IMR-90 (cell line): Measurements from ENCODE around the gene ABCC3. TPM values are rescaled to one million over a fixed set of nuclear protein-coding genes. Genes with fewer than 3 reads are reported as not detected.
A peak's percentile ranks its signal among the peaks of the same experiment; 100 is the strongest.

Experiments used
- ATAC-seq: fragments of 200-7000 bp; cut with Tn5 transposase; 2 replicates; pipeline ENCODE4 v1.9.1; 2020; ENCODE audit warnings: low read depth, mild to moderate bottlenecking, moderate library complexity
- BruUV-seq: library from RNA; stranded (reverse); fragments of 400-500 nt; replicated peaks from 2 replicates; lab custom pipeline; 2021; lab: Mats Ljungman, UMichigan
- CTCF ChIA-PET: fragments of 300-600 bp; formaldehyde crosslinking; extraction: SDS; loops from one replicate; lab custom pipeline; 2021; ENCODE audit warnings: antibody characterized with exemption; lab: Yijun Ruan, JAX
- POLR2A ChIA-PET: fragments of 300-600 bp; sonication (Branson Sonifier 250); formaldehyde crosslinking; loops from one replicate; lab custom pipeline; 2022; ENCODE audit warnings: antibody characterized with exemption; ENCODE audit not compliant: unreplicated experiment; lab: Charles Lee
- DNase-seq: peaks from one replicate; pipeline ENCODE4 v3.0.0; 2013
- H2AFZ ChIP-seq: replicated peaks from 2 replicates; pipeline ENCODE3; 2013; ENCODE audit warnings: low read length, mild to moderate bottlenecking; ENCODE audit not compliant: poor library complexity
- H2AK5ac ChIP-seq: 2 replicates; pipeline ENCODE4 v1.6.1; 2013; ENCODE audit warnings: low read depth, low read length, inconsistent platforms
- H2AK9ac ChIP-seq: replicated peaks from 2 replicates; pipeline ENCODE3; 2013; ENCODE audit warnings: mild to moderate bottlenecking, low read depth, low read length, moderate library complexity; ENCODE audit not compliant: poor library complexity
- H2BK120ac ChIP-seq: 2 replicates; pipeline ENCODE4 v1.6.1; 2013; ENCODE audit warnings: low read depth, low read length, inconsistent platforms
- H2BK15ac ChIP-seq: 3 replicates; pipeline ENCODE4 v1.6.1; 2013; ENCODE audit warnings: low read depth, low read length, inconsistent platforms
- H2BK20ac ChIP-seq: 2 replicates; pipeline ENCODE4 v1.6.1; 2013; ENCODE audit warnings: low read depth, mild to moderate bottlenecking, inconsistent platforms, low read length, moderate library complexity
- H2BK5ac ChIP-seq: 2 replicates; pipeline ENCODE4 v1.6.1; 2013; ENCODE audit warnings: mild to moderate bottlenecking, low read depth, low read length, inconsistent platforms; ENCODE audit not compliant: poor library complexity, severe bottlenecking
- H3K14ac ChIP-seq: replicated peaks from 2 replicates; pipeline ENCODE4 v1.6.1; 2013; ENCODE audit warnings: low read depth, low read length, inconsistent platforms
- H3K18ac ChIP-seq: 2 replicates; pipeline ENCODE4 v1.6.1; 2013; ENCODE audit warnings: low read depth, low read length, control low read depth
- H3K23ac ChIP-seq: 2 replicates; pipeline ENCODE4 v1.6.1; 2013; ENCODE audit warnings: low read depth, low read length, inconsistent platforms
- H3K27ac ChIP-seq: 2 replicates; pipeline ENCODE4 v1.5.1; 2013; ENCODE audit warnings: mild to moderate bottlenecking, control low read depth, low read length; ENCODE audit not compliant: insufficient read depth
- H3K27me3 ChIP-seq: 2 replicates; pipeline ENCODE4 v1.6.1; 2013; ENCODE audit warnings: low read length; ENCODE audit not compliant: control insufficient read depth, insufficient read depth
- H3K36me3 ChIP-seq: 2 replicates; pipeline ENCODE4 v1.6.1; 2013; ENCODE audit warnings: low read length, mixed read lengths; ENCODE audit not compliant: control insufficient read depth, insufficient read depth
- H3K4ac ChIP-seq: 2 replicates; pipeline ENCODE4 v1.6.1; 2013; ENCODE audit warnings: low read depth, low read length, inconsistent platforms
- H3K4me1 ChIP-seq: 2 replicates; pipeline ENCODE4 v1.6.1; 2013; ENCODE audit warnings: low read length, mixed read lengths; ENCODE audit not compliant: control insufficient read depth, insufficient read depth
- H3K4me2 ChIP-seq: 2 replicates; pipeline ENCODE4 v1.6.1; 2013; ENCODE audit warnings: low read depth, mild to moderate bottlenecking, control low read depth, low read length, moderate library complexity
- H3K4me3 ChIP-seq: 2 replicates; pipeline ENCODE4 v1.5.1; 2013; ENCODE audit warnings: low read depth, mild to moderate bottlenecking, control low read depth, low read length, moderate library complexity; ENCODE audit not compliant: insufficient read depth
- H3K56ac ChIP-seq: 2 replicates; pipeline ENCODE4 v1.6.1; 2013; ENCODE audit warnings: low read length, inconsistent platforms; ENCODE audit not compliant: insufficient read depth; ENCODE audit errors: extremely low read depth
- H3K79me1 ChIP-seq, 2 experiments: 2 replicates each; pipeline ENCODE4 v1.6.1; 2013; ENCODE audit warnings: low read length in 2 of 2, inconsistent platforms in 1 of 2, low read depth in 1 of 2
- H3K9ac ChIP-seq: 2 replicates; pipeline ENCODE4 v1.6.1; 2013; ENCODE audit warnings: low read depth, low read length, control low read depth
- H3K9me1 ChIP-seq: 2 replicates; pipeline ENCODE4 v1.6.1; 2013; ENCODE audit warnings: low read length, inconsistent platforms; ENCODE audit not compliant: insufficient read depth
- H3K9me3 ChIP-seq: 2 replicates; pipeline ENCODE4 v1.6.1; 2013; ENCODE audit warnings: low read length; ENCODE audit not compliant: control insufficient read depth, insufficient read depth
- H4K20me1 ChIP-seq: 2 replicates; pipeline ENCODE4 v1.6.1; 2013; ENCODE audit warnings: low read length, inconsistent platforms; ENCODE audit not compliant: insufficient read depth
- H4K5ac ChIP-seq: 2 replicates; pipeline ENCODE4 v1.6.1; 2013; ENCODE audit warnings: mild to moderate bottlenecking, low read depth, low read length, control low read depth
- H4K8ac ChIP-seq, 2 experiments: 2 replicates each; pipeline ENCODE4 v1.6.1; 2013; ENCODE audit warnings: low read depth in 2 of 2, low read length in 2 of 2, control low read depth in 1 of 2, inconsistent platforms in 1 of 2
- H4K91ac ChIP-seq: 2 replicates; pipeline ENCODE4 v1.6.1; 2013; ENCODE audit warnings: low read depth, low read length, inconsistent platforms; ENCODE audit not compliant: insufficient read depth
- BHLHE40 ChIP-seq: fragments of 150-350 bp; IDR thresholded peaks from 2 replicates; pipeline ENCODE4 v1.6.1; 2016; ENCODE audit warnings: mild to moderate bottlenecking, low read depth, low read length
- CEBPB ChIP-seq: IDR thresholded peaks from 2 replicates; pipeline ENCODE4 v1.6.1; 2012; ENCODE audit warnings: low read depth, low read length, improper control_type of control experiment
- CHD1 ChIP-seq: IDR thresholded peaks from 2 replicates; pipeline ENCODE4 v1.6.1; 2012; ENCODE audit warnings: low read depth, low read length, improper control_type of control experiment
- CTCF ChIP-seq: conservative IDR thresholded peaks from 2 replicates; pipeline ENCODE4 v1.5.1; 2012; ENCODE audit warnings: mild to moderate bottlenecking, low read depth, low read length, improper control_type of control experiment
- FOS ChIP-seq: fragments of 150-350 bp; IDR thresholded peaks from 2 replicates; pipeline ENCODE4 v1.6.1; 2016; ENCODE audit warnings: low read depth, low read length
- MAFK ChIP-seq: IDR thresholded peaks from 2 replicates; pipeline ENCODE4 v1.6.1; 2012; ENCODE audit warnings: low read depth, low read length, improper control_type of control experiment
- MAZ ChIP-seq: IDR thresholded peaks from 2 replicates; pipeline ENCODE4 v1.6.1; 2012; ENCODE audit warnings: low read depth, mild to moderate bottlenecking, low read length, improper control_type of control experiment, moderate library complexity, borderline replicate concordance
- MXI1 ChIP-seq: IDR thresholded peaks from 2 replicates; pipeline ENCODE4 v1.6.1; 2012; ENCODE audit warnings: low read depth, mild to moderate bottlenecking, low read length, moderate library complexity, borderline replicate concordance
- NFE2L2 ChIP-seq: fragments of 150-350 bp; IDR thresholded peaks from 2 replicates; pipeline ENCODE4 v1.6.1; 2016; ENCODE audit warnings: low read depth, mild to moderate bottlenecking, low read length
- RCOR1 ChIP-seq: IDR thresholded peaks from 2 replicates; pipeline ENCODE4 v1.6.1; 2012; ENCODE audit warnings: mild to moderate bottlenecking, low read length, improper control_type of control experiment; ENCODE audit not compliant: insufficient replicate concordance
- WGBS, 2 experiments: methylation state at CpG; one replicate each; pipeline versions ENCODE4 v1.1.5 to v1.1.7; 2013; ENCODE audit warnings: missing lambda C conversion rate in 2 of 2; ENCODE audit not compliant: insufficient read length in 1 of 2; ENCODE audit errors: extremely low coverage in 2 of 2; 5-methylcytosine and 5-hydroxymethylcytosine counted together
- dilution Hi-C: fragments of 300-500 bp; cut with HindIII; formaldehyde crosslinking; loops from one replicate; pipeline ENCODE4 v1.14.3; 2018; ENCODE audit warnings: low sequenced_read_pairs; ENCODE audit not compliant: unreplicated experiment
- in situ Hi-C: fragments of 300-500 bp; cut with MboI; formaldehyde crosslinking; loops from 3 replicates; pipeline ENCODE4 v1.14.3; 2019; ENCODE audit warnings: low sequenced_read_pairs, inconsistent platforms, mixed read lengths
- intact Hi-C: fragments of 100-400 bp; cut with micrococcal nuclease; formaldehyde crosslinking; loops from 2 replicates; pipeline ENCODE4 v1.10.0; 2022
- polyA plus RNA-seq, 3 experiments: library from polyadenylated mRNA; depleted of rRNA; stranded (reverse); fragments of >200 nt; gene quantifications; 2 replicates each; pipeline ENCODE4 v1.2.3, GENCODE V29; 2012; ENCODE audit warnings: low replicate concordance in 1 of 3
- total RNA-seq: library from RNA; depleted of rRNA; stranded (reverse); fragments of >200 nt; gene quantifications from 2 replicates; pipeline ENCODE4 v1.2.3, GENCODE V29; 2012
- TF ChIP-seq, protein P1 (sequence below): fragments of 150-350 bp; IDR thresholded peaks from 2 replicates; pipeline ENCODE4 v1.6.1; 2017; ENCODE audit warnings: mild to moderate bottlenecking, antibody characterized with exemption, low read length, low read depth
- TF ChIP-seq, protein P2 (sequence below): fragments of 150-350 bp; IDR thresholded peaks from 2 replicates; pipeline ENCODE4 v1.6.1; 2016; ENCODE audit warnings: low read depth, mild to moderate bottlenecking, low read length, moderate library complexity, borderline replicate concordance

The ABCC3 gene
- total and polyA plus RNA-seq, 2 of the 4 experiments (the other 2 are of a cell fraction): 3.2 to 6.6 TPM

DNA sequence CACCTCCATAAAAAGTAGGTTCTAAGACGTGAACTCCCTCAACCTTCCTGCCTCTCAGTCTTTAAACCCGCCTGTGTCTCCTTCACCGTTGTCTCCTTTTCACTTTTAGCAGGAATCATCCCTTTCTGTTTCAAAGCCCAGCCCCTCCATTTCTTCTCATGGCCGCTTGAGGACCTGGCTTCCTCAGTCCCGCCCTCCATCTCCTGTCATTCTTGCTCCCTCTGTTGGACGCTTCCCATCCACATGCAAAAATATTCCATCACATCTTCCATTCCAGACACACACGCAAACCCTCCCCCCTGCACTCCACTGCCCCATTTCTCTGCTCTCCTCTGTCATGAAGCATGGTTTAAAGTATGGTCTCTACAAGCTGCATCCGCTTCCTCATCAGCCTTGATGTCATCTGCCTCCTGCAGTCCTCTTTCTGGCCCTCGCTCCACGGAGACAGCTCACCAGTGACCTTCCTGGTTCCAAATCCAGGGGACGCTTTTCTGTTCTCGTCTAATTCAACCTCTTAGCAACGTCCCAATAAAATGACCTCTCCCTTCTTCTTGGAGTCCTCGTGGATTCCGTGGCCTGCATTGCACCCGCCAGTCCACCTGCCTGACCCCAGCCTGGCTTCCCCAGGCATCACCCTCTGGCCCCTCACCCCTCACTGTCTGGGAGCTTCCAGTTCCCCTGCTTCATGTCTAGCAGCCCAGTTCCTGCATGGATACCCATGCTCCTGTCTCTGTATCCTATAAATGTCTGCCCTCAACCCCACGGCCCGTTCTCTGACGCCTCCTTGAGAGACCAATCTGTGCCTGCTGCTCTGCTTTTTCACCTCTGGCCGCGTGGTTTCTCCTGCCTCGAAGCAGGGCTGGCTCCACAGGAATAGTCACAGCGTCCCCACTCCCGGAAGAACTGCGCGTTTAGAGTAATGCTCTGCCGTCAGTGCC lies 46.9 kb downstream of the ABCC3 start:
- 56% methylated on average over 19 of the region's 27 CpGs; no CpG with 5 or more reads in 1 of the 2 experiments for WGBS, 2 experiments
- Histone ChIP-seq H3K27me3 (no peaks in the 10 kb centered on the region), H3K9me3 (no peaks in the 10 kb centered on the region), H3K56ac (0 out of 2 replicates have a peak overlapping the region, but pooled peaks have one; percentile 43), H3K36me3 (peaks cover 2% of the 10 kb centered on the region; the same call in 1 of the 2 replicates), H2AK5ac (peak overlapping the region; percentile 90), H3K23ac (no peak overlapping the region; the same call in 1 of the 2 replicates), H2AK9ac (peak overlapping the region; percentile 83), H2BK20ac (peak overlapping the region; percentile 84), H3K4me2 (peak overlapping the region; percentile 32; the same call in 1 of the 2 replicates), H3K79me1 (no peaks in the 10 kb centered on the region), H3K14ac (peak overlapping the region; percentile 93), H2BK15ac (peak overlapping the region; percentile 94; the same call in 1 of the 3 replicates), H3K9me1 (peaks cover 14% of the 10 kb centered on the region), H3K9ac (peak overlapping the region; percentile 56), H3K18ac (peak overlapping the region; percentile 44; the same call in 1 of the 2 replicates), H3K4me3 (no peak overlapping the region), H4K20me1 (no peaks in the 10 kb centered on the region), H3K4ac (peak overlapping the region; percentile 91), H4K91ac (peak overlapping the region; percentile 83), H3K4me1 (peaks cover 10% of the 10 kb centered on the region), H2AFZ (peak overlapping the region; percentile 94), H4K5ac (peak overlapping the region; percentile 80), H4K8ac (peak overlapping the region; percentile 43 to 97; a peak in 3 of 4 replicates), H3K27ac (peak overlapping the region; percentile 44; the same call in 1 of the 2 replicates), H2BK5ac (peak overlapping the region; percentile 43), H2BK120ac (peak overlapping the region; percentile 90)
- ATAC-seq (peak; percentile 96), DNase-seq (peak; percentile 82)
- no TSS peak for BruUV-seq
- in situ Hi-C loops: no loop called here
- dilution Hi-C loops: no loop called here
- intact Hi-C loops: no loop called here
- ChIA-PET CTCF (interaction anchor here (0.7 to 0.8 kb wide), 3 partner anchors 11 to 42 kb away, joined by 3 read pairs; no protein-coding TSS in a partner anchor), POLR2A (no interaction called here)
- TF ChIP-seq NFE2L2 (no peak), CHD1 (no peak), RCOR1 (no peak), BHLHE40 (no peak), CTCF (peak; percentile 93), MXI1 (0 out of 2 replicates have a peak, but pooled peaks have one; percentile 45), MAFK (no peak), FOS (no peak), CEBPB (no peak), MAZ (peak; percentile 73; the same call in 1 of the 2 replicates)
- TF ChIP-seq, protein P1, sequence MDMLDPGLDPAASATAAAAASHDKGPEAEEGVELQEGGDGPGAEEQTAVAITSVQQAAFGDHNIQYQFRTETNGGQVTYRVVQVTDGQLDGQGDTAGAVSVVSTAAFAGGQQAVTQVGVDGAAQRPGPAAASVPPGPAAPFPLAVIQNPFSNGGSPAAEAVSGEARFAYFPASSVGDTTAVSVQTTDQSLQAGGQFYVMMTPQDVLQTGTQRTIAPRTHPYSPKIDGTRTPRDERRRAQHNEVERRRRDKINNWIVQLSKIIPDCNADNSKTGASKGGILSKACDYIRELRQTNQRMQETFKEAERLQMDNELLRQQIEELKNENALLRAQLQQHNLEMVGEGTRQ: no peak
- TF ChIP-seq, protein P2, sequence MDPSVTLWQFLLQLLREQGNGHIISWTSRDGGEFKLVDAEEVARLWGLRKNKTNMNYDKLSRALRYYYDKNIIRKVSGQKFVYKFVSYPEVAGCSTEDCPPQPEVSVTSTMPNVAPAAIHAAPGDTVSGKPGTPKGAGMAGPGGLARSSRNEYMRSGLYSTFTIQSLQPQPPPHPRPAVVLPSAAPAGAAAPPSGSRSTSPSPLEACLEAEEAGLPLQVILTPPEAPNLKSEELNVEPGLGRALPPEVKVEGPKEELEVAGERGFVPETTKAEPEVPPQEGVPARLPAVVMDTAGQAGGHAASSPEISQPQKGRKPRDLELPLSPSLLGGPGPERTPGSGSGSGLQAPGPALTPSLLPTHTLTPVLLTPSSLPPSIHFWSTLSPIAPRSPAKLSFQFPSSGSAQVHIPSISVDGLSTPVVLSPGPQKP: no peak
